NCI-H2081 treated with DMSO at 0.1 percent for 48 hours (cell line): ENCODE results near the gene PARVA.

ENCODE experiments used
- DNase-seq: peaks from one replicate; lab custom pipeline; 2025; lab: John Stamatoyannopoulos, UW

Gene PARVA

DNA sequence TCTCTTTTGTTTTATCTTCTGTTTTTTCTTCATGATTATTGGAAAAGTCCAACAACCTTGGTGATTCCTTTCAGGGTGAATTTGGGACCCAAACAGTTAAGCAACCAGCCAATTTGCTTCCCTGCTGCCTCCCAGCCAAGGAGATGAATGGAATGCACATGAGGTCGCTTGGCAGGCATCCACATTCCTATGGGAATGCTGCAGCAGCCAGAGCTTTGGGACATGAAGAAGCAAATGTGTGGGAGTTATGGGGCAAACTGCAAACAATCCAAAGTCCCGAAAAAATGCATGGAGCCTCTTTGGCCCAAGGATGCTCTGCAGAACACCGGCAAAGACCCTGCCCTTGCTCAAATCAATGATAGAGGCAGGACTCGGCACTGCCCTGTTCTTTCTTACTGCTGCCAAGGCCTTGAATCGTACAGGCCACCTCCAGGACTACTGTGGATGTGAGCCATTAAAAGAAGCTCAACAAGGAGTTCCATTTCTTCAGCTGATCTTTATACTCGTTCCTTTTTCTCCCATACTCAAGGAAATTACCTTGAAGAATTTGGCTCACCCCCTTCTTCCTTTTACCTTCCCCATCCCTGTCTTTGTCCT is 179.5 kb downstream of the PARVA start:
- DNase-seq, result no peak

- no peak for DNase-seq
Measured at GRCh38 chr11:12559011-12559410, 181.6 kb downstream of the PARVA start.

- DNase-seq, result no peak
Measured at GRCh38 chr11:12560362-12560761, 183.0 kb downstream of the PARVA start.

GRCh38 chr11:12560861-12561260 is 183.5 kb downstream of the PARVA start:
- no peak for DNase-seq

DNA sequence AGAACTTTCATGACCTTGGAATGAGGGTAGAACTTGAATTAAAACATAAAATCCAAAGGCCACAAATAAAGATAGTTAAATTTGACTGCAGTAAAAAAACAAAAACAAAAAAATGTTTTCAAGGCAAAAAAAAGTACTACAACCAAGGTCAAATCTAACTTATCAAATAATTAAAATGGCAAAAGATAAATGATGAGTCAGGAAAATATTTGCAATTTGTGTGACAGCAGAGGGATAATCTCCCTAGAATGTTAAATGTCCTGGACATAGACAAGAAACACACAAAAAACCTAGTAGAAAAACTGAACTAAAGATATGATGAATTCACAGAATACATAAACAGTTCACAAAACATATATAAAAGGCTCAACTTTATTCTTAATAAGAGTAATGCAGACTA is 186.6 kb downstream of the PARVA start:
- DNase-seq, result no peak

GRCh38 chr11:12565406-12565805 is 188.0 kb downstream of the PARVA start:
- DNase-seq, result no peak

- DNase-seq, result no peak
Measured at GRCh38 chr11:12567746-12568460, 190.5 kb downstream of the PARVA start.

- DNase-seq, result no peak
Measured at GRCh38 chr11:12569499-12570425, 192.4 kb downstream of the PARVA start.

DNA sequence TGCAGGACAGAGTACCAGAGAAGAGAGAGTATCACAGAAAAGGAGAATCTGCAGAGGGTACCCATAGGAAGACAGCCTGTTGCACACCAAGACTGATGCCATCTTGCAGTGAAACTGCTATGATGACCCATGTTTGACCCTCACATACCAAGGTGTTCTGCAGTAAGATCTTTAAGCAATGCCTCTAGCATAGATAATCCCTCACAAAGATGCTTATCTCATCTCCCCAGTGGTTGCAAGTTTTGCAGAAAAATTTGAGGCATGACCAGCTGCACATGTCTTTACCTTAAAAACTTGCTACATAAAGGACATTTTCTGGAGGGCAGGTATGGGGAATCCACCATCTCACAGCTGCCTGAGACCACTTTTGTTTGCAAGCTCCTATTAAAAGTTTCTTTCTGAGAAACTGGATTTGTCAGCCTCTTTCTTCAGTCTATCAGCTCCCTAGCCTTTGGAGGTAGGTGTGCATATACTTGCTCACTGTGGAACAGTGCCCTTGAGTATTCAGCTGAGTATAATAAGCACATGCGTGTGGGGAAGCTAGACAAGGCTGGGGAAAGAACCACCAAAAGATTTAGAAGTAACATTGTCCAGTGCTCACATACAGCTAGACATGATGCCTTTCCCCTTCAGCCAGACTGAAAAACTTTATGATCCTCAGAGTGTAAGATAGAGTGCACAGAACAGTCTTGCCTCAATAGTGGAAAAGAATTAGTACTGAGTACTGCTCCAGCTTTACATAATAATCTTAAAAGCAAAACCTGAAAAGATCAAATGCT is 196.5 kb downstream of the PARVA start:
- no peak for DNase-seq

DNA sequence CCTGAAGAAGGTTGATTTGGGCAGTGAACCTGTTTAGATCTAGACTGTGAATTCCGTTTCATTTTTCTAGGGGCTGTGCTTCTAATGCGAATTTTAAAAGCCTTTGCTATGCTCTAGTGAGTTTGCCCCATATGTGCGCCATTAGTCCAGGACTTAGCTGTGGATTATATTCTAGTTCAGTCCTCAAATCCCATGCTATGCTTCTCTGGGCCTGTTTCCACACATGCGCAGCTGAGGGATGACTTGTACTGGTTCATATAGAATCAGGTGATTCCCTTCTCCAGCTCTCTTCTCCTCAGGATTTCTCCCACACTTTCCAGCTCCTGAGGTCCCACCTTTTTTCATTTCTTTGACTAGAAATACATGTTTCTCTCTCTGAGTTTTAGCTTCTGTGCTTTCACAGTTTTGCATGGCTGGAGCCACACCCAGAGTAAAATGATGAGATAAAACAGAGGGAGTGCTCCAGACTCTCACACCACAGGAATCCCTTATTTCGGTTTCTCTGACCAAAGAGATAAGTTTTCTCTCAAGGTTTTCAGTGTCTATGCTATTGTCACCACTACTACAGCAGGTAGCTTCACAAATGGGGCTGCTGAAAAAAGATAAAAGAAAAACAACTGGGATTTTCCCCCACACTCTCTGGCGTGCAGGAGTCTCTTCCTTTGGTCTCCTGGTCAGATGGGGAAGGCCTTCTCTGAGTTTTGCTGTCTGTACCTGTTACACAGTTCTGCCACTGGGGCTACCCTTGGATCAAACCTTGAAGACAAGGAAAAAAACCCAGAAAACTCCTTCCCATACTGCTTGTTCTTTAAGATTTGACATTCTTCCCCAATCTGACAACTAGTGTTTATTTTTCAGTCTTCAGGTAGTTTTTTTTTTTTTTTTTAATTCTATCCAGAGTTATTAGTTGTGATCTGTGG is 200.6 kb downstream of the PARVA start:
- no peak for DNase-seq

DNA sequence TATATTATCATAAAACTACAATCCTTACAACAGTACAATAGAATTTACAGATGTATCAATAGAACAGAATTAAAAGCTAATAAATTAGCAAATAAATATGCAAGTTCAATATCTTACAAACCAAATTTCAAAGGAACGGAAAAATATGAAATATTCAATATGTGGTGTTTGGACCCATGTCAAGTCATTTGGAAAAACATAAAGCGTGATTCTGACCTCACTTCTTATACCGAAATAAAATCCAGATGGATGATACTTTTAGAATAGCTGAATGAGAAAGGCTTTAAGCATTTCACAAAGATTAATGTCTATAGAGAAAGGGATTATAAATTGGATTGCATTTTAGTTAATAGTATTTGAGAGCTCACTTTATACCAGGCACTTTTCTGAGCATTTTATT is 204.0 kb downstream of the PARVA start:
- no peak for DNase-seq

GRCh38 chr11:12581923-12582322 is 204.6 kb downstream of the PARVA start:
- no peak for DNase-seq
